SK-N-DZ (cell line): Measurements from ENCODE around the gene RASAL2.
A peak's percentile ranks its signal among the peaks of the same experiment; 100 is the strongest.
"Not testable (repeated sequence)": the region's sequence is repeated elsewhere in the genome, so short reads cannot be mapped to it uniquely, and the experiment has no call there.

Experiments used
- DNase-seq: peaks from one replicate; pipeline ENCODE4 v3.0.0-alpha.2; 2015; ENCODE audit warnings: low spot score

Gene RASAL2

DNA sequence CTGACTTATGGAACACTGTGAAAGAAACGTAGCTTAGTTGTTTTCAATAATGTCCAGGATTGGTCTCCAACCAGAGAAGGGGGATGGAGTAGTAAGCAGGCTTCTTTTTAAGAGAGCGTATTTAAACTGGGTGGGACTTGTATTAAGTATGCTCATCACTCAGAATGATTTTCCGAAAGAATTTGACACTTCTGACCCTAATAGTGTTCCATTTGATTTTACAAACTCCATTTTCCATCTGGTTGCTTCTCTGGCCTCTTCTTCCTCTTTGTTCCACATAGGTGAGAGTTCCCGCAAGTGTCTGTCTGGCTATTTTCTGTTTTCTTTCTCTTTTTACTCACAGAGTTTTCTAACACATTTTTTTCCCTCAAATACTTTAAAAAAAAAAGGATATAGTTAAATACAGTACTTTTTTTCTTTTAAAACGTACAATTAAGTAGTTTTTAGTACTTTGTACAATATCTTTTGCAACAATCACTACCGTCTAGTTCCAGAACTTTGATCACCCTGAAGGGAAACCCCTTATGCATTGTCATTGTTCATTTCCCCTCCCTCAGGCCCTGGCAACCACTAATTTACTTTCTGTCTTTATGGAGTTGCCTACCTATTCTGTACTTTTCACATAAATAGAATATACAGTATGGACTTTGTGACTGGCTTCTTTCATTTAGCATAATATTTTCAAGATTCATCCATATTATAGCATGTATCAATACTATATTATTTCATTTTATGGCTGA, 67.0 kb downstream of the RASAL2 start:
- no peak for DNase-seq

GRCh38 chr1:178161516-178161915, 67.6 kb downstream of the RASAL2 start:
- no peak for DNase-seq

GRCh38 chr1:178165196-178165595, 71.3 kb downstream of the RASAL2 start:
- DNase-seq: no peak

- DNase-seq: no peak
Observed at GRCh38 chr1:178166429-178167024, 72.6 kb downstream of the RASAL2 start.

DNA sequence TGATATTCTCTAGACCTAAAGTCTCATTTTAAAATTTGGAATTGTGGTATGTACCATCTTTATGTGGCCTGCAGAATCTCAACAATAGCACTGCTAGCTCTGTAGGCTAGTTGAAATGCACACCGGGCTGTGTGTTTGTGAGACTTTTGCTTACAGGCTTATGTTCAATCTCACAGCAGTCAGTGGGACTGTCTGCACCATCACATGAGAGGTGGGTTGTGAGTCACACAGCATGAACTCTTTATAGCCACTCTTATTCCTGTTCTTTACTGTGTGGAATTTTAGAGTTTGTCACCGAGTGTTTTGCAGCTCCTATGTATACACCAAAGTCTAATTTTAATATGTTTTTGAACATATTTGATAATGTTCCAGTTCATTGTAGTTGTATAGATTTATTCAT, 74.6 kb downstream of the RASAL2 start:
- DNase-seq: no peak

DNA sequence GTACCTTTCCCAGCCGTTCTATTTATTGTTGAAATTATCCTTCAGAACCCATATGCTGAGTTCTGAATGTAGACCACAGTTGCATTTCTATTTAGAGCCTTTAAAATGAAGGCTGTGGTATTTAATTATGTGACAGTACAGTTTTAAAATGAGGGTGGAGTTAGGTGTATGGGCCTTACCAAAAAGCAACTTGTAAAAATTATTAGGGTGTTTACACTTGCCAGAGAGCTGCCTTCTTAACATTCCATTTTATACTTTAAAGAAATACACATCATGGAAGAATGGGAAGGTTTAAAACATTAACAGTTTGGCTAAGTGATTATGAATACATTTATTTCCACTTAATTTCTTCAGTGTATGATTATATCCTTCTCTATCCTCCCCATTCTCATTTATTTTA, 75.7 kb downstream of the RASAL2 start:
- no peak for DNase-seq

- no peak for DNase-seq
Observed at GRCh38 chr1:178172939-178173338, 79.0 kb downstream of the RASAL2 start.

GRCh38 chr1:178174539-178174938, 80.6 kb downstream of the RASAL2 start:
- no peak for DNase-seq

GRCh38 chr1:178180405-178180804, 86.5 kb downstream of the RASAL2 start:
- no peak for DNase-seq

DNA sequence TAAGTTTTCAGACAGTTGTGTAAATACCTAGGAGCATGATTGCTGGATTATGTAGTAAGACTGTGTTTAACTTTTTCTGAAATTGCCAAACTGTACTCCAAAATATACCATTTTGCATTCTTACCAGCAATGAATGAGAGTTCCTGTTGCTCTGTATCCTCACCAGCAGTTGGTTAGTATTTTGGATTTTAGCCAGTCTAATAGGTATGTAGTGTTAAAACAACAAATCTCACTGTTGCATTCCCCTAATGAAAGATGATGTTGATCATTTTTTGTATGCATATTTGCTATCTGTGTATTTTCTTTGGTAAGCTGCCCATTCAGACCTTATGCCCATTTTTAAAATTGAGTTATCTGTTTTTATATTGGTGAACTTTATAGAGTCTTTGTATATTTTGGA, 89.9 kb downstream of the RASAL2 start:
- DNase-seq: no peak

GRCh38 chr1:178188306-178188705, 94.4 kb downstream of the RASAL2 start:
- no peak for DNase-seq

- DNase-seq: peak; percentile 38
Observed at GRCh38 chr1:178189814-178190213, 95.9 kb downstream of the RASAL2 start.

DNA sequence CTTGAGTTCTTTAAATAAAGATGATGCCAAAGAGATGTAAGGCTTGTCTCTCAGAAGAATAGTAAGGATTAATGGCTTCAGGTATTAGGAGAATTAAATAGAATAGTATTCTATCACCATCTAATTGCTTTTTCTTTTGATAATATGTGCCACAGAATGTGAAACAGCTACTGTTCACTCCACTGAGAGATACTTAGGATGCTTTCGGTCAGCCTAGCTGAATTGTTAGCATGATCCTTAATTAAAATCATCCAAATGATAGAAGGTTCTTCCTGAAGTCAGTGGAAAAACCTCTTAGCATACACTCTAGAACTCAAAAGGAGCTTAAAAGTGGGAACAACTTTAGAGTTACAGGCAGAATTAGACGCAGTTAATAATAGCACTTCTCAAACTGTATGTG, 97.0 kb downstream of the RASAL2 start:
- DNase-seq: no peak

DNA sequence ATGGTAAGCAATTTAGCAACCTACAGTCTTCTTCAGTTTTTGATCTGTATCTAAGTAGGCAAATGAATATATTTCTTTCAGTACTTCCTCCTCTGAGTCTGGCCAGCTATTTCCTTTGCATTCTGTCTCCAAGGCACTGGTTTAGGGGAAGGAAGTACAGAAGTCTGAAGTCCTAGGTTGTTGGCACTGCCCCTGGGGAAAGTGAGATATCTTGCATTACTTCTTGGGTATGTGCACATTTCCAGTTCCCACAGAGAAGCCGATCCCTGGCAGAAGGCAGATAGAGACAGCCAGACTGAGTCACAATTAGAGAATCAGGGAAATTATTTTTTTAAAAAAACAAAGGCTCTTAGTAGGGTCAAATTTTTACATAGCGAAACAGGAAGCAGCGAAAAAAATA, 98.8 kb downstream of the RASAL2 start:
- no peak for DNase-seq

DNA sequence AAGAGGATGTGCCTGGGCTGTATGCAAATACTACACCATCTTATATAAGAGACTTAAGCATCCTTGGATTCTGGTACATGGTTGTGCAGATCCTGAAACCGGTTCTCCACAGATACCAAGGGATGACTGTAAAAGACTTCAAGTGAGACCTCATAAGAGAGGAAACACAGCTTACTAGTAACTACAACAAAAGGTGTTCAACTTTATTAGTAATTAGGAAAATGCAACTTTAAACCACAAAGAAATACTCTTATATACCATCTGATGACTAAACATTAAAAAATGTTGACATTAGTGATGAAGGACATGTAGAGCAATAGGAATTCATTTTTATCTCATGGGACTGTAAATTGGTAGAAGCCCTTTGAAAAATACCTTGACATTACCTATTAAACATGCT, 102.7 kb downstream of the RASAL2 start:
- no peak for DNase-seq

- DNase-seq: not testable (repeated sequence)
Observed at GRCh38 chr1:178202095-178202494, 108.2 kb downstream of the RASAL2 start.

DNA sequence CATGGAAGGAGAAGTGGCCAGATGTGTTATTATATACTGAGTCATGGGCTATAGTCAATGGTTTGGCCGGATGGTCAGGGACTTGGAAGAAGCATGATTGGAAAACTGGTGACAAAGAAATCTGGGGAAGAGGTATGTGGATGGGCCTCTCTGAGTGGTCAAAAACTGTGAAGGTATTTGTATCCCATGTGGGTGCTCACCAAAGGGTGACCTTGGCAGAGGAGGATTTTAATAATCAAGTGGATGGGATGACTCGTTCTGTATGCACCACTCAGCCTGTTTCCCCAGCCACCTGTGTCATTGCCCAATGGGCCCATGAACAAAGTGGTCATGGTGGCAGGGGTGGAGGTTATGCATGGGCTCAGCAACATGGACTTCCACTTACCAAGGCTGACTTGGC, 108.6 kb downstream of the RASAL2 start:
- DNase-seq: not testable (repeated sequence)

DNA sequence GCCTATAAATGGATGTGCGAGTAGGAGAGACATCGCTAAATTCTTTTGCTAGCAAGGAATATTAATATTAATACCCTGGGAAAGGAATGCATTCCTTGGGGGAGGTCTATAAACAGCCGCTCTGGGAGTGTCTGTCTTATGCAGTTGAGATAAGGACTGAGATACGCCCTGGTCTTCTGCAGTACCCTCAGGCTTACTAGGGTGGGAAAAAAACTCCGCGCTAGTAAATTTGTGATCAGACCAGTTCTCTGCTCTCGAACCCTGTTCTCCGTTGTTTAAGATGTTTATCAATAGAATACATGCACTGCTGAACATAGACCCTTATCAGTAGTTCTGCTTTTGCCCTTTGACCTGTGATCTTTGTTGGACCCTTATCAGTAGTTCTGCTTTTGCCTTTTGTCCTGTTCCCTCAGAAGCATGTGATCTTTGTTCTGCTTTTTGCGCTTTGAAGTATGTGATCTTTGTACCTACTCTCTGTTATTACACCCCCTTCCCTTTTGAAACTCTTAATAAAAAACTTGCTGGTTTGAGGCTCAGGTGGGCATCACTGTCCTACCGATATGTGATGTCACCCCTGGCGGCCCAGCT, 114.5 kb downstream of the RASAL2 start:
- not testable (repeated sequence) for DNase-seq

DNA sequence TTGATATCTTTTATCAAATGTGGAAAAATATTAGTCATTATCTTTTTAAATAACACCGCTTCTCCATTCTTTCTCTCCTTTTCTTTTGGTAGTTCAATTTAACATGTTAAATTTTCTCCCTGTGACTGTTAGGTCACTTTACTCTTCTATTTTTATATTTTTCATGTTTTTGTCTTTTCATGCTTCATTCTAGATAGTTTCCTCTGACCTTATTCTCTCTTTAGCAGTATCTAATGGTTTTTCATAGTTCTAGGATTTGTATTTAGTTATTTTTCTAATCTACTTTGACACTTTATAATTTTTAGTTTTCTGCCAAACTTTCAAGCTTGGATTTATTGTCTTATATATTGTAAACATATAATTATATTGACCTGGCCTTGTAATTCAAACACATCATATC, 116.0 kb downstream of the RASAL2 start:
- DNase-seq: no peak

DNA sequence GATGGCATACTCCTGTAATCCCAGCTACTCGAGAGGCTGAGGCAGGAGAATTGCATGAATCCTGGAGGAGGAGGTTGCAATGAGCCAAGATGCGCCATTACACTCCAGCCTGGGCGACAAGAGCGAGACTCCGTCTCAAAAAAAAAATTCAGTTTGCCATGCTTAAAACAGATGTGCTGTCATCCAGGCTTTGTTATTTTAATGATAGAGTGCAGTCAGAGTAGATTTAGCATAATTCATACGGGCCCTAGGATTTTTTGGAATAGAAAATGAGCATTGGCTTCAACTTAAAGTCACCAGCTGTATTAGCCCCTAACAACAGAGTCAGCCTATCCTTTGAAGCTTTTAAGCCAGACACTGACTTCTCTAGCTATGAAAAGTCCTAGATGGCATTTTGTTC, 124.6 kb downstream of the RASAL2 start:
- DNase-seq: no peak

- no peak for DNase-seq
Observed at GRCh38 chr1:178220094-178220493, 126.2 kb downstream of the RASAL2 start.

DNA sequence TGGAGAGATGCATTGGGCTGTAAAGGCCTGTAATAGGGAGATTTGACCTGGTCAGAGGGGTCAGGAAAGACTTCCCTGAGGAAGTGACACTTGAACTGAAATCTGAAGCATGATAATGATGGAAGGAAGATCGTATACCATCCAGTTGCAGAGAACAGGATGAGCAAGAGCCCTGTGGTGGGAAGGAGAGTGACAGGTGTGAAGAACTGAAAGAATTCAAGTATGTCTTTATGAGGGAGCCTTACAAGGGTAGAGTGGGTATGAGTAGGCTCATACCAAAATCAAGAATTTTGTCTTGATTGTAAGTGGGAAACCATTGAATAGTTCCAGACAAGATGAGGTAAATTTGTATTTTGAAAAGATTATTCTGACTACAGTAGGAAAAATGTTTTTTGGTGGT, 129.4 kb downstream of the RASAL2 start:
- no peak for DNase-seq

- no peak for DNase-seq
Observed at GRCh38 chr1:178224358-178224757, 130.5 kb downstream of the RASAL2 start.
